Choroid plexus epithelial cell (primary cell): ENCODE data around the gene TIRAP.

ENCODE experiments used
- DNase-seq: peaks from one replicate; pipeline ENCODE4 v3.0.0-alpha.2; 2010; ENCODE audit warnings: low read depth
- H3K4me3 ChIP-seq: 2 replicates; pipeline ENCODE4 v1.5.1; 2011; ENCODE audit warnings: low read depth, mild to moderate bottlenecking, control low read depth, low read length, moderate library complexity
- TF ChIP-seq, protein P1 (sequence below): conservative IDR thresholded peaks from 2 replicates; pipeline ENCODE4 v1.5.1; 2011; ENCODE audit warnings: low read depth, mild to moderate bottlenecking, control low read depth, inconsistent platforms, low read length, moderate library complexity

Gene TIRAP

DNA sequence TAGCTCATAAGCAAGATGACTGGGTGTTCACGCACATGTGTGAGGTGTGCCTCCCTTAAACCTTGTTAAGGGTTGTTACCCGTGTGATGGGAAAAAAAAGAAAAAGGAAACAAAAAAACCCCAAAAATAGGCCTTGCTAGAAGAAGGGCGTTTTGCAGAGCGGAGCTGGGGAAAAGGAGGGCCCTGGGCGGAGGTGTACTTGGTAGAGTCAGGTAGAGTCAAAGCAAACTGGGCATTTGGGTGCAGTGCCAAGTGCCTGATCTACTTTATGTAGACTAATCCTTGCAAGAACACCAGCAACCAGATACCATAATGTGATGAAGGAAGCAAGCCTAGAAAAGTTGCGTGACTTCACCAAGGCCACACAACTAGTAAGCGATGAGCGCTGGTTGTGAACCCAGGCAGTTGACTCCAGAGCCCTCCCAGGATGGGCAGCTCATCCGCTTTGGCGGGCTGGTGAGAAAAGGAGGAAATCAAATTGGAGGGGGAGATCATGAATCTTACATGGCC lies 1.2 kb upstream of the TIRAP start:
- H3K4me3 ChIP-seq: no peak overlapping the region
- DNase-seq: no peak
- TF ChIP-seq, protein P1, sequence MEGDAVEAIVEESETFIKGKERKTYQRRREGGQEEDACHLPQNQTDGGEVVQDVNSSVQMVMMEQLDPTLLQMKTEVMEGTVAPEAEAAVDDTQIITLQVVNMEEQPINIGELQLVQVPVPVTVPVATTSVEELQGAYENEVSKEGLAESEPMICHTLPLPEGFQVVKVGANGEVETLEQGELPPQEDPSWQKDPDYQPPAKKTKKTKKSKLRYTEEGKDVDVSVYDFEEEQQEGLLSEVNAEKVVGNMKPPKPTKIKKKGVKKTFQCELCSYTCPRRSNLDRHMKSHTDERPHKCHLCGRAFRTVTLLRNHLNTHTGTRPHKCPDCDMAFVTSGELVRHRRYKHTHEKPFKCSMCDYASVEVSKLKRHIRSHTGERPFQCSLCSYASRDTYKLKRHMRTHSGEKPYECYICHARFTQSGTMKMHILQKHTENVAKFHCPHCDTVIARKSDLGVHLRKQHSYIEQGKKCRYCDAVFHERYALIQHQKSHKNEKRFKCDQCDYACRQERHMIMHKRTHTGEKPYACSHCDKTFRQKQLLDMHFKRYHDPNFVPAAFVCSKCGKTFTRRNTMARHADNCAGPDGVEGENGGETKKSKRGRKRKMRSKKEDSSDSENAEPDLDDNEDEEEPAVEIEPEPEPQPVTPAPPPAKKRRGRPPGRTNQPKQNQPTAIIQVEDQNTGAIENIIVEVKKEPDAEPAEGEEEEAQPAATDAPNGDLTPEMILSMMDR: no peak

DNA sequence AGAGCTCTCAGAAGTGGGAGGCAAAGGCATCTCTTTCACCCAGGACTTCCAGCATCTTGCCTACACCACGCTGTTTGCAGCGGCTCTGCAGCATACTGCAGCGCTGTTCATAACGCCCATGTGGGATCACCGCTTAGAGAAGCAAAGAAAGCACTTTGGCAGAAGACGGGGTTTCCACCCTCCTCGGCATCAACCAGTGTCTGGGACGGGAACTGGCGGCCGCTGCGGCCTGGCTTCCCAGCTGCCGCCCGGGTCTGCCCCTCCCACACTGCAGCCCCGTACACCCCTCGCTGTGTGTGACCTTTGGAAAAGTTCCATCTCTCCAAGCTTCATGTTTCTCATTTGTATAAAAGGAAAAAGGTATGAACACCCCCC lies 545 bp upstream of the TIRAP start:
- TF ChIP-seq, protein P1: no peak
- peak; percentile 66 for DNase-seq
- peak overlapping the region; percentile 76 for H3K4me3 ChIP-seq

DNA sequence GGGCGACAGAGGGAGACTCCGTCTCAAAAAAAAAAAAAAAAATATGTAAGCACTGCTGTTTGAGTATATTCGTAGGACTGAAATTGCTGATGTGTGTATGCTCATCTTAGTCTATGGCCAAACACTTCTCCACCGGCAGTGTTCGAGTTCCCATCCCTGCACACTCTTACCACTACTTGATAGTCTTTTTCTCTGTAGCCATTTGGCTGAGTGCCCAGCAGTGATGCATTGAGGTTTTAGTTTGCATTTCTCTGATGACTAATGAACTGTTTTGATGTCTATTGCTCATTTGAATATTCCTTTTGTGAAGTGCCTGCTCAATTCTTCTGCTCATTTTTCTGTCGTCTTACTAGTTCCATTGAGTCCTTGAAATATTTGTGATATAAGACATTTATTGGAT lies 1.9 kb downstream of the TIRAP start:
- TF ChIP-seq, protein P1: no peak
- H3K4me3 ChIP-seq: no peak overlapping the region
- DNase-seq: peak; percentile 96

DNA sequence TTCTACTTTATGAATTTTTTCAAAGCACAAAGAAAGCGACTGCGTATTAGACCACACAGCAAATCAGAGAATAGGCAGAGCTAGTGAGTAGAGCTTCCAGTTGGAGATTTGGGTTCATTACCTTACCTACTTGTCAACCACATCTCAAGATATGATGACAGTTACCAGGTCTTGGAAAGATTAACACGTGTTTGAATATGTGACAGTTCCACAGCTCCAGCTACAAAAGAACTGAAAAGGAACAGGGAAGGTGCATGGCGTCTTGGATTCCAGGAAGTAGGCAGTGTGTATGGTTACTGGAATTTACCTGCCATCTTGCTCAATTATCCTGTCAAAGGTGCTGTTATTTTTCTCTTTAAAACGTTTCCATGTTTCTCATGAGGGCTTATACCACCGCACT lies 5.3 kb downstream of the TIRAP start:
- no peak for DNase-seq
- TF ChIP-seq, protein P1: no peak
- no peak overlapping the region for H3K4me3 ChIP-seq

DNA sequence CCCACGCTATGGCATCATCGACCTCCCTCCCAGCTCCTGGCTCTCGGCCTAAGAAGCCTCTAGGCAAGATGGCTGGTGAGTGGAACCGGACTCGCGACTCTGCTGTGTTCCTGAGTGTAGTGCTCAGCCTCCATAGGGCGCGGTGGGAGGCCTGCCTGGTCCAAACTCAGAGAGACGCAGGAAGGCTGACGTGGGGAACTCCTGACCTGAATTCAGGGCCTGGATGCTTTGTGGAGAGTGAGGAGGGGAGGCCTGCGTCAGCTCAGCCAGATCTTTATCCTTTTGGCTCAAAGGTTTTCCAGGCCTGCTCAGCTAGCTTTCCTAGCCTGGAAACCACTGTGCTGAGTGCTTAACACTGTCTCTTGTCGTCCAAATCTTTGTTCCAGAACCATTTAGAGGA lies 8.0 kb downstream of the TIRAP start:
- TF ChIP-seq, protein P1: no peak
- no peak overlapping the region for H3K4me3 ChIP-seq
- DNase-seq: no peak

DNA sequence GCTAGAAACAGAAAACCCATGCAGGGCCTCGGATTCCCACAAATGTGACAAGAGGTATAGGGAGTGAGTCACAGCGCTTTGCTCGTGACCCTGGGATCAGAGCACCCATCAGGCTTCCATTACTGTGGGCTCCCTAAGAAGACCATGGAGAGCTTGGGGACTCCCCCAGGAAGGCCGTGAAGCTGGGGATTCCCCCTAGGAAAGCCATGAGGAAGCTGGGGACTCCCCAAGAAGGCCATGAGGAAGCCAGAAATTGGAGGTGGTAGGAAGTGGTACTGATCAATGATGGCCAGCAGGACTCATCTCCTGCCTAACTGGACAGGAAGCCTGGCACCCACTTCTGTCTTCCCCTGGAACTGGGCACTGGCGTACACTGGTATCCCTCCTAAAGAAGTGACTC lies 10.8 kb downstream of the TIRAP start:
- DNase-seq: no peak
- no peak overlapping the region for H3K4me3 ChIP-seq
- TF ChIP-seq, protein P1: no peak

DNA sequence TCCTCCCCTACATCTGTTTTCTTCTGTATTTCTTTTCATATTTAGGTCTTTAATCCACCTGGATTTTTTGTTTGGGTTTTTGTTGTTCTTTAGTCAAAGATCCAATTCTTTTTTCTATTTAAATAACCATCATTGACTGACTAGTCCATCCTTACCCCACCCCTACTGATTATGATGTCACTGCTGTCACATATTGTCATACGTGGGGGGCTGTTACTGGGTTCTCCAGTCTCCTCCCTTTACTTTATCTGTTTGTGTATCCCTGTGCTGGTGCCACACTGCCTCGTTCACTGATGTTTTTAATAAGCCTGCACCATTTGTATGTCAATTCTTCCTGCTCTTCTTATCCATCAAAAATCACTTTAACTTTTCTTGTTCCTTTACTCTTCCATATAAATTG lies 14.1 kb downstream of the TIRAP start:
- no peak overlapping the region for H3K4me3 ChIP-seq
- DNase-seq: no peak
- TF ChIP-seq, protein P1: no peak
